Tibial nerve (tissue), 3 donors: ENCODE measurements around the gene COMMD1.

Experiments
- CTCF ChIP-seq, 5 experiments: fragments of 200-600 bp in 3 of 5; fragments of 450-650 bp in 2 of 5; sonication (generic) in 3 of 5; IDR thresholded peaks; one replicate each; pipeline ENCODE4 v1.5.1; 2016 to 2019; ENCODE audit warnings: antibody characterized with exemption in 5 of 5, mild to moderate bottlenecking in 3 of 5, moderate library complexity in 2 of 5
- POLR2A ChIP-seq, 2 donors: fragments of 450-650 bp; IDR thresholded peaks; one replicate each; pipeline ENCODE4 v1.6.1; 2017; ENCODE audit warnings: antibody characterized with exemption in 2 of 2, mild to moderate bottlenecking in 2 of 2, moderate library complexity in 2 of 2

- TF ChIP-seq POLR2A (IDR thresholded peaks at IDR 0.05), result no peak
- TF ChIP-seq CTCF (IDR thresholded peaks at IDR 0.05), result no peak
Observed at GRCh38 chr2:61946666-61947065, 41.2 kb downstream of the COMMD1 start.
